ENCODE results near the gene LRP1B.

DNA sequence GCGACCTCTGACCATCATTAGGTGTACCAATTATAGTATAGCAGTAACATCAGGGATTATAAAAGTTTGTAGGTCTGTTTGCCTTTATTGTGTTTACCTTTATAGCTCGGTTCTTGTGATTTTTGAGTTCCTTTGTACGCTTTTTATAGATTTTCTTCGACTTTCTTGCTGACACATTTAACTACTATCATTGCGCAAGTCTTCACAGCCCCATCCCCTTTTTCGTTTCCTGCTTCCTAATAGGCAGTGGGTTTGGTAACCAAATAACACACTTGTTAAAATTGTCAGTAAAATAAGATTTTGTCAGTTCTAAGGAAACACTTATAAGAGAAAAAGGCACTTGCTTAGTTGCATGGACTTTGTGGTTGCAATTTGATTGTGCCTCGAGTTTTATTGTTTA is 541.5 kb downstream of the LRP1B start:
- TF ChIP-seq, protein P1, sequence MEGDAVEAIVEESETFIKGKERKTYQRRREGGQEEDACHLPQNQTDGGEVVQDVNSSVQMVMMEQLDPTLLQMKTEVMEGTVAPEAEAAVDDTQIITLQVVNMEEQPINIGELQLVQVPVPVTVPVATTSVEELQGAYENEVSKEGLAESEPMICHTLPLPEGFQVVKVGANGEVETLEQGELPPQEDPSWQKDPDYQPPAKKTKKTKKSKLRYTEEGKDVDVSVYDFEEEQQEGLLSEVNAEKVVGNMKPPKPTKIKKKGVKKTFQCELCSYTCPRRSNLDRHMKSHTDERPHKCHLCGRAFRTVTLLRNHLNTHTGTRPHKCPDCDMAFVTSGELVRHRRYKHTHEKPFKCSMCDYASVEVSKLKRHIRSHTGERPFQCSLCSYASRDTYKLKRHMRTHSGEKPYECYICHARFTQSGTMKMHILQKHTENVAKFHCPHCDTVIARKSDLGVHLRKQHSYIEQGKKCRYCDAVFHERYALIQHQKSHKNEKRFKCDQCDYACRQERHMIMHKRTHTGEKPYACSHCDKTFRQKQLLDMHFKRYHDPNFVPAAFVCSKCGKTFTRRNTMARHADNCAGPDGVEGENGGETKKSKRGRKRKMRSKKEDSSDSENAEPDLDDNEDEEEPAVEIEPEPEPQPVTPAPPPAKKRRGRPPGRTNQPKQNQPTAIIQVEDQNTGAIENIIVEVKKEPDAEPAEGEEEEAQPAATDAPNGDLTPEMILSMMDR (IDR thresholded peaks at IDR 0.05; ENCODE audit: low read length) = no peak
- no peak for TF ChIP-seq EZH2 (IDR thresholded peaks at IDR 0.05; ENCODE audit: borderline replicate concordance, low read length)
